ENCODE results near the gene SLC17A9. TPM values are rescaled to one million over a fixed set of nuclear protein-coding genes. Genes with fewer than 3 reads are reported as not detected.

The SLC17A9 gene
- total and polyA plus RNA-seq, 7 donors, result 0.32 to 1.0 (median 0.88) TPM

DNA sequence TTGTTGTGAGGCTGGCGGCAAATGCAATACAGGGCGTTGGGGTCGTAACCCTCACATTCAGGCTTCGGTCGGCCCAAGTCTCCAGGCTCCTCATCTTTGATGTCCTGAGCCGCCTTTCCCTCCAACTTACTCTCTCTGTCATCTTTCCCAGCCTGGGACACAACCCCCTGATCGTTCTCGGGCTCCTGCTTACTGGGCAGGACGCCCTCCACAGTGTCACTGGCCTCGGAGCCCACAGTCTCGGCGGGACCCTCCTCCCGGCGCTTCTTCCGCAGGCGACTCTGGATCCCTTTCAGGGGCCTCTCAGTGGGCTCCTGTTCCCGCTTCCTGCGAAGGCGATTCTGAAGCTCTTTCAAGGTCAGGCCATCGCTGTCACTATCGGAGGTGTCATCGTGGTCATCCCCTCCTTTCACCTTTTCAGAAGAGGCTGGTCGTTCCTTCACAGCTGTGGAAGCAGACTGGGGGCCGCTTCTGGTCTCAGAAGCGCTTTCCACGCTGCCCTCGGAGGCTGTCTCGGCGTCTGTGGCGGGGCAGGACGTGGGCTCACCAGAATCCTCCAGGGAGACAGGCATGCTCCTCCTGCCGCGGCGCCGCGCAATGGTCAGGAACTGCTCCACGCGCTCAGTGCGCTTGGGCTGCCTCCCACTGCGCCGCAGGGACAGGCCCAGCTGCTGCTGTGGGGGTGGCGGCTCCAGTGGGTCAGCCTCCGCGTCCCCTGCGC, 41.6 kb upstream of the SLC17A9 start:
- Histone ChIP-seq H3K36me3 (ENCODE audit: insufficient read depth in 1 of 2, low read depth in 1 of 2) (peaks cover 12 to 82% of the 10 kb centered on the region in 2 donors), H3K4me1 (peaks cover 24% of the 10 kb centered on the region), H3K27ac (no peak overlapping the region), H3K27me3 (ENCODE audit: insufficient read depth in 3 of 3, low read length in 2 of 3) (no peaks in the 10 kb centered on the region), H3K9me3 (no peaks in the 10 kb centered on the region), H3K4me3 (no peak overlapping the region)
- ATAC-seq (no peak), DNase-seq (no peak)
- TF ChIP-seq, protein P1, sequence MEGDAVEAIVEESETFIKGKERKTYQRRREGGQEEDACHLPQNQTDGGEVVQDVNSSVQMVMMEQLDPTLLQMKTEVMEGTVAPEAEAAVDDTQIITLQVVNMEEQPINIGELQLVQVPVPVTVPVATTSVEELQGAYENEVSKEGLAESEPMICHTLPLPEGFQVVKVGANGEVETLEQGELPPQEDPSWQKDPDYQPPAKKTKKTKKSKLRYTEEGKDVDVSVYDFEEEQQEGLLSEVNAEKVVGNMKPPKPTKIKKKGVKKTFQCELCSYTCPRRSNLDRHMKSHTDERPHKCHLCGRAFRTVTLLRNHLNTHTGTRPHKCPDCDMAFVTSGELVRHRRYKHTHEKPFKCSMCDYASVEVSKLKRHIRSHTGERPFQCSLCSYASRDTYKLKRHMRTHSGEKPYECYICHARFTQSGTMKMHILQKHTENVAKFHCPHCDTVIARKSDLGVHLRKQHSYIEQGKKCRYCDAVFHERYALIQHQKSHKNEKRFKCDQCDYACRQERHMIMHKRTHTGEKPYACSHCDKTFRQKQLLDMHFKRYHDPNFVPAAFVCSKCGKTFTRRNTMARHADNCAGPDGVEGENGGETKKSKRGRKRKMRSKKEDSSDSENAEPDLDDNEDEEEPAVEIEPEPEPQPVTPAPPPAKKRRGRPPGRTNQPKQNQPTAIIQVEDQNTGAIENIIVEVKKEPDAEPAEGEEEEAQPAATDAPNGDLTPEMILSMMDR (IDR thresholded peaks at IDR 0.05), result no peak
- WGBS, 3 donors, result 93 to 95% (median 93%) methylated on average over 44 to 45 of the region's 45 CpGs
- intact Hi-C loops (cut with DNase I), result no loop called here

DNA sequence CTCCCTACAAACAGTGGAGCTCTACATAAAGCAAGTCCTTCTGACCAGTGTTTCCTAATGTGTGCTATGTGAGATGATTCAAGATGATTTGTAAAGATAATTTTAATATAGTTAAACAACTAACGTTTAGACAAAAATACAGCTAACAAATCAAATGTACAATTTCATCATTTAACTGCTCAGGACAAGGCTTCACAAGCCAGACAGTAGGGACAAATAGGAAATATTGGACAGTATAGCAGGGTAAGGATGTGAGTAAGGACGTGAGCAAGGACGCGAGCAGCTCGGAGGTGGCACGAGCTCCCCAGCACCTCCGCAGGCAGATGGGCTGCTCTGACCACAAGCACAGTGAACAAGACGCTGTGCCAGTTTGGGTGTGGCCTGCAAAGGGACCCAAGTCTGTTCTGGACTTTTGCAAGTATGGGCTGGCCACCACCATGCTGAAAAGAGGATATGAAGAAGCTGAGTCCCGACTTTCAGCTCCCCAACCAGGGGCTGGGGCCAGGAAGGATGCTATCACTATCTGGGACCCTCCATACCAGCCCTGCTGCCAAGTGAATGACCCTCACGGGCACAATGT, 40.7 kb upstream of the SLC17A9 start:
- no peaks in the 10 kb centered on the region for H3K9me3 ChIP-seq
- ATAC-seq, result no peak
- DNase-seq, result no peak
- 79 to 88% (median 82%) methylated on average over 10 of the region's 10 CpGs for WGBS, 3 donors
- H3K27ac ChIP-seq, result no peak overlapping the region
- peaks cover 31% of the 10 kb centered on the region for H3K4me1 ChIP-seq
- H3K36me3 ChIP-seq (ENCODE audit: insufficient read depth in 1 of 2, low read depth in 1 of 2), result peaks cover 12 to 73% of the 10 kb centered on the region in 2 donors
- H3K27me3 ChIP-seq (ENCODE audit: insufficient read depth in 3 of 3, low read length in 2 of 3), result no peaks in the 10 kb centered on the region
- intact Hi-C loops (cut with DNase I), result no loop called here
- no peak overlapping the region for H3K4me3 ChIP-seq
- TF ChIP-seq, protein P1 (IDR thresholded peaks at IDR 0.05), result no peak

DNA sequence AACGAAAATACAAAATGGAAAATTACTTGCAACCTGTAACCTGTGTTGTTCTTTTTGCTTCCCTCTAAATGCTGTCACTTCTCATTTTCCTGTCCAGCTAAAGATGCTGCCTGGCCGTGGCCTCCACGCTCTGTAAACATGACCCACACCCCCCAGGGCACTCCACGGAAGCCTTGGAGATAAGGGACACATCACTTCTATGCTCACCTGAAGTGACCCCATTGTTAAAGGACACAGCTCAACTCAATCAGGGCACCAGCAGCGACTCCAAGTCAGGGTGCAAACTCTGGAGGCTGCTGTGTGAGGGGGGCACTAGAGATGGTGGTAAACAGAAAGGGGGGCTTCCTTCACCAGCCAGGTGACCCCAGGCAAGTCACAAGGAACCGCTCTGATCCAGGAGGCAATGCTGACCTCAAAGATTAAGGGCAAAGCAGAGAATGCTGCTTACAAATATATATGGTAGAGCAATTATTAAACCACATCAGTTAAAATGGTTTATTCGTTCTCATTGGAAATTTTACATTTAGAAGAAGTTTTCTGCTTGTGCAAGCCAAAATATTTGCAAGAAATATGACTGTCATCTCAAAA, 39.4 kb upstream of the SLC17A9 start:
- 77 to 80% (median 79%) methylated on average over 7 of the region's 7 CpGs for WGBS, 3 donors
- H3K4me3 ChIP-seq, result no peak overlapping the region
- no peaks in the 10 kb centered on the region for H3K27me3 ChIP-seq (ENCODE audit: insufficient read depth in 3 of 3, low read length in 2 of 3)
- DNase-seq, result no peak
- intact Hi-C loops (cut with DNase I), result no loop called here
- H3K4me1 ChIP-seq, result peaks cover 44% of the 10 kb centered on the region
- H3K9me3 ChIP-seq, result no peaks in the 10 kb centered on the region
- peaks cover 12 to 60% of the 10 kb centered on the region in 2 donors for H3K36me3 ChIP-seq (ENCODE audit: insufficient read depth in 1 of 2, low read depth in 1 of 2)
- ATAC-seq, result no peak
- TF ChIP-seq, protein P1 (IDR thresholded peaks at IDR 0.05), result no peak
- H3K27ac ChIP-seq, result no peak overlapping the region

DNA sequence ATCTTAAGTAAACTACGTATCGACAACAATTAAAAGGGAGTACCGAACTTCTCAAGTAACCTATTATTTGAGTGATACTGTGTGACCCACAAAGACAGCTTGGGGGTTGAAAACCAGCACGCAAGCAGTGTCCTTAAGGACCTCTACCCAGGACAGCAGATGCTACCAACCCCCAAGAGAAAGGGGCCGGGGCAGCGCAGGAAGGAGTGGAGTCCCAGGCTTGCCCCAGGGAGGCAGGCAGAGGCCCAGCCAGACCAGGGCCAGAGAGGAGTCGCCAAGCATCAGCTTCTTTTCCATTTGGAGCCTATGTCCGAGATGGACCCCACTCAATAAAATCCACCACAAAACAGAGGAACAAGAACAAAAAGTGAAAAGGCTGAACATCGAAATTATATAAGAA, 38.1 kb upstream of the SLC17A9 start:
- peaks cover 57% of the 10 kb centered on the region for H3K4me1 ChIP-seq
- intact Hi-C loops (cut with DNase I), result no loop called here
- no peaks in the 10 kb centered on the region for H3K9me3 ChIP-seq
- peak overlapping the region; percentile 3 for H3K27ac ChIP-seq
- H3K27me3 ChIP-seq (ENCODE audit: insufficient read depth in 3 of 3, low read length in 2 of 3), result no peaks in the 10 kb centered on the region
- peak in 1 of 4 donors; percentile 29 for ATAC-seq
- peaks cover 12 to 47% of the 10 kb centered on the region in 2 donors for H3K36me3 ChIP-seq (ENCODE audit: insufficient read depth in 1 of 2, low read depth in 1 of 2)
- TF ChIP-seq, protein P1 (IDR thresholded peaks at IDR 0.05), result no peak
- no peak overlapping the region for H3K4me3 ChIP-seq
- WGBS, 3 donors, result 63 to 79% (median 66%) methylated on average over 9 of the region's 9 CpGs
- no peak for DNase-seq

Data from psoas muscle (tissue), 8 donors.